ENCODE data around the gene HOXC9. TPM values are rescaled to one million over a fixed set of nuclear protein-coding genes. Genes with fewer than 3 reads are reported as not detected.

The HOXC9 gene
- total and polyA plus RNA-seq, 9 of the 15 experiments (the other 6 are each of a cell fraction or from before 2014, with no cell fraction given), result 1.1 to 10.5 (median 9.3) TPM

DNA sequence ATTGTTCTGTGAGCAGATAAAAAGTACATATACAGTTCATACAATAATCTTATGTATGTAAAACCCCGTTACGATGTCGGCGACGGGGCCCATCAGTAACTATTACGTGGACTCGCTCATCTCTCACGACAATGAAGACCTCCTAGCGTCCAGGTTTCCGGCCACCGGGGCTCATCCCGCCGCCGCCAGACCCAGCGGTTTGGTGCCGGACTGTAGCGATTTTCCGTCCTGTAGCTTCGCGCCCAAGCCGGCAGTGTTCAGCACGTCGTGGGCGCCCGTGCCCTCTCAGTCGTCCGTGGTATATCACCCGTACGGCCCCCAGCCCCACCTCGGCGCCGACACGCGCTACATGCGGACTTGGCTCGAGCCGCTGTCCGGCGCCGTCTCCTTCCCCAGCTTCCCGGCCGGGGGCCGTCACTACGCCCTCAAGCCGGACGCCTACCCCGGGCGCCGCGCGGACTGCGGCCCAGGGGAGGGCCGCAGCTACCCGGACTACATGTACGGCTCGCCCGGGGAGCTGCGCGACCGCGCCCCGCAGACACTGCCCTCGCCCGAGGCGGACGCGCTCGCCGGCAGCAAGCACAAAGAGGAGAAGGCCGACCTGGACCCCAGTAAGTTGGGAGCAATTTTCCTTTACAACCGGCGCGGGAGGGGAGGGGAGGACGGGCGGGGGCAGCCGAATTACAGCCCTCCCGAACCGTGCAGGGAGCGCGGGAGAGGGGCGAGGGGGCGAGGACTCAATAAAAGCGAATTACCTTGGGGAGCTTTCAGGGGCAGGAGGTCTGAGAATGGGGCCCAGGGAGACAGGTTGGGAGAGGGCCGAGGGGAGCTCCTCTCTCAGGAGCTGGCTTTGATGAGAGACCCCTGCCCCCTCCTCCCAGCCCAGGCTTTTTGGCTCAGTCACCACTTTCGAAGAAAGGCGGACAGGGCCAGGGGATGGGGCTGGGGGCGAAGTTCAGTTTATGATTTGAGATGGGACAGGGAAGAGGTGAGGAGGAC, at the start of gene HOXC9 (continued):
- peak; percentile 71; the same call in 1 of the 2 replicates for TF ChIP-seq NR4A1 (CRISPR knock-in tag; IDR thresholded peaks at IDR 0.05)
- TF ChIP-seq NR4A1 (tag; IDR thresholded peaks at IDR 0.05), result 0 out of 2 replicates have a peak, but pooled peaks have one; percentile 23
- TF ChIP-seq LARP7 (IDR thresholded peaks at IDR 0.05), result no peak
- TF ChIP-seq HMGN3 (IDR thresholded peaks at IDR 0.05; ENCODE audit: borderline replicate concordance, extremely low read depth, insufficient read length, low read depth, low read length), result peak; percentile 84
- TF ChIP-seq, protein P1, sequence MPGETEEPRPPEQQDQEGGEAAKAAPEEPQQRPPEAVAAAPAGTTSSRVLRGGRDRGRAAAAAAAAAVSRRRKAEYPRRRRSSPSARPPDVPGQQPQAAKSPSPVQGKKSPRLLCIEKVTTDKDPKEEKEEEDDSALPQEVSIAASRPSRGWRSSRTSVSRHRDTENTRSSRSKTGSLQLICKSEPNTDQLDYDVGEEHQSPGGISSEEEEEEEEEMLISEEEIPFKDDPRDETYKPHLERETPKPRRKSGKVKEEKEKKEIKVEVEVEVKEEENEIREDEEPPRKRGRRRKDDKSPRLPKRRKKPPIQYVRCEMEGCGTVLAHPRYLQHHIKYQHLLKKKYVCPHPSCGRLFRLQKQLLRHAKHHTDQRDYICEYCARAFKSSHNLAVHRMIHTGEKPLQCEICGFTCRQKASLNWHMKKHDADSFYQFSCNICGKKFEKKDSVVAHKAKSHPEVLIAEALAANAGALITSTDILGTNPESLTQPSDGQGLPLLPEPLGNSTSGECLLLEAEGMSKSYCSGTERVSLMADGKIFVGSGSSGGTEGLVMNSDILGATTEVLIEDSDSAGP (CRISPR knock-in tag; IDR thresholded peaks at IDR 0.05), result no peak
- TF ChIP-seq, protein P2, sequence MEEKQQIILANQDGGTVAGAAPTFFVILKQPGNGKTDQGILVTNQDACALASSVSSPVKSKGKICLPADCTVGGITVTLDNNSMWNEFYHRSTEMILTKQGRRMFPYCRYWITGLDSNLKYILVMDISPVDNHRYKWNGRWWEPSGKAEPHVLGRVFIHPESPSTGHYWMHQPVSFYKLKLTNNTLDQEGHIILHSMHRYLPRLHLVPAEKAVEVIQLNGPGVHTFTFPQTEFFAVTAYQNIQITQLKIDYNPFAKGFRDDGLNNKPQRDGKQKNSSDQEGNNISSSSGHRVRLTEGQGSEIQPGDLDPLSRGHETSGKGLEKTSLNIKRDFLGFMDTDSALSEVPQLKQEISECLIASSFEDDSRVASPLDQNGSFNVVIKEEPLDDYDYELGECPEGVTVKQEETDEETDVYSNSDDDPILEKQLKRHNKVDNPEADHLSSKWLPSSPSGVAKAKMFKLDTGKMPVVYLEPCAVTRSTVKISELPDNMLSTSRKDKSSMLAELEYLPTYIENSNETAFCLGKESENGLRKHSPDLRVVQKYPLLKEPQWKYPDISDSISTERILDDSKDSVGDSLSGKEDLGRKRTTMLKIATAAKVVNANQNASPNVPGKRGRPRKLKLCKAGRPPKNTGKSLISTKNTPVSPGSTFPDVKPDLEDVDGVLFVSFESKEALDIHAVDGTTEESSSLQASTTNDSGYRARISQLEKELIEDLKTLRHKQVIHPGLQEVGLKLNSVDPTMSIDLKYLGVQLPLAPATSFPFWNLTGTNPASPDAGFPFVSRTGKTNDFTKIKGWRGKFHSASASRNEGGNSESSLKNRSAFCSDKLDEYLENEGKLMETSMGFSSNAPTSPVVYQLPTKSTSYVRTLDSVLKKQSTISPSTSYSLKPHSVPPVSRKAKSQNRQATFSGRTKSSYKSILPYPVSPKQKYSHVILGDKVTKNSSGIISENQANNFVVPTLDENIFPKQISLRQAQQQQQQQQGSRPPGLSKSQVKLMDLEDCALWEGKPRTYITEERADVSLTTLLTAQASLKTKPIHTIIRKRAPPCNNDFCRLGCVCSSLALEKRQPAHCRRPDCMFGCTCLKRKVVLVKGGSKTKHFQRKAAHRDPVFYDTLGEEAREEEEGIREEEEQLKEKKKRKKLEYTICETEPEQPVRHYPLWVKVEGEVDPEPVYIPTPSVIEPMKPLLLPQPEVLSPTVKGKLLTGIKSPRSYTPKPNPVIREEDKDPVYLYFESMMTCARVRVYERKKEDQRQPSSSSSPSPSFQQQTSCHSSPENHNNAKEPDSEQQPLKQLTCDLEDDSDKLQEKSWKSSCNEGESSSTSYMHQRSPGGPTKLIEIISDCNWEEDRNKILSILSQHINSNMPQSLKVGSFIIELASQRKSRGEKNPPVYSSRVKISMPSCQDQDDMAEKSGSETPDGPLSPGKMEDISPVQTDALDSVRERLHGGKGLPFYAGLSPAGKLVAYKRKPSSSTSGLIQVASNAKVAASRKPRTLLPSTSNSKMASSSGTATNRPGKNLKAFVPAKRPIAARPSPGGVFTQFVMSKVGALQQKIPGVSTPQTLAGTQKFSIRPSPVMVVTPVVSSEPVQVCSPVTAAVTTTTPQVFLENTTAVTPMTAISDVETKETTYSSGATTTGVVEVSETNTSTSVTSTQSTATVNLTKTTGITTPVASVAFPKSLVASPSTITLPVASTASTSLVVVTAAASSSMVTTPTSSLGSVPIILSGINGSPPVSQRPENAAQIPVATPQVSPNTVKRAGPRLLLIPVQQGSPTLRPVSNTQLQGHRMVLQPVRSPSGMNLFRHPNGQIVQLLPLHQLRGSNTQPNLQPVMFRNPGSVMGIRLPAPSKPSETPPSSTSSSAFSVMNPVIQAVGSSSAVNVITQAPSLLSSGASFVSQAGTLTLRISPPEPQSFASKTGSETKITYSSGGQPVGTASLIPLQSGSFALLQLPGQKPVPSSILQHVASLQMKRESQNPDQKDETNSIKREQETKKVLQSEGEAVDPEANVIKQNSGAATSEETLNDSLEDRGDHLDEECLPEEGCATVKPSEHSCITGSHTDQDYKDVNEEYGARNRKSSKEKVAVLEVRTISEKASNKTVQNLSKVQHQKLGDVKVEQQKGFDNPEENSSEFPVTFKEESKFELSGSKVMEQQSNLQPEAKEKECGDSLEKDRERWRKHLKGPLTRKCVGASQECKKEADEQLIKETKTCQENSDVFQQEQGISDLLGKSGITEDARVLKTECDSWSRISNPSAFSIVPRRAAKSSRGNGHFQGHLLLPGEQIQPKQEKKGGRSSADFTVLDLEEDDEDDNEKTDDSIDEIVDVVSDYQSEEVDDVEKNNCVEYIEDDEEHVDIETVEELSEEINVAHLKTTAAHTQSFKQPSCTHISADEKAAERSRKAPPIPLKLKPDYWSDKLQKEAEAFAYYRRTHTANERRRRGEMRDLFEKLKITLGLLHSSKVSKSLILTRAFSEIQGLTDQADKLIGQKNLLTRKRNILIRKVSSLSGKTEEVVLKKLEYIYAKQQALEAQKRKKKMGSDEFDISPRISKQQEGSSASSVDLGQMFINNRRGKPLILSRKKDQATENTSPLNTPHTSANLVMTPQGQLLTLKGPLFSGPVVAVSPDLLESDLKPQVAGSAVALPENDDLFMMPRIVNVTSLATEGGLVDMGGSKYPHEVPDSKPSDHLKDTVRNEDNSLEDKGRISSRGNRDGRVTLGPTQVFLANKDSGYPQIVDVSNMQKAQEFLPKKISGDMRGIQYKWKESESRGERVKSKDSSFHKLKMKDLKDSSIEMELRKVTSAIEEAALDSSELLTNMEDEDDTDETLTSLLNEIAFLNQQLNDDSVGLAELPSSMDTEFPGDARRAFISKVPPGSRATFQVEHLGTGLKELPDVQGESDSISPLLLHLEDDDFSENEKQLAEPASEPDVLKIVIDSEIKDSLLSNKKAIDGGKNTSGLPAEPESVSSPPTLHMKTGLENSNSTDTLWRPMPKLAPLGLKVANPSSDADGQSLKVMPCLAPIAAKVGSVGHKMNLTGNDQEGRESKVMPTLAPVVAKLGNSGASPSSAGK (IDR thresholded peaks at IDR 0.05), result peak; percentile 92
- TF ChIP-seq, protein P3, sequence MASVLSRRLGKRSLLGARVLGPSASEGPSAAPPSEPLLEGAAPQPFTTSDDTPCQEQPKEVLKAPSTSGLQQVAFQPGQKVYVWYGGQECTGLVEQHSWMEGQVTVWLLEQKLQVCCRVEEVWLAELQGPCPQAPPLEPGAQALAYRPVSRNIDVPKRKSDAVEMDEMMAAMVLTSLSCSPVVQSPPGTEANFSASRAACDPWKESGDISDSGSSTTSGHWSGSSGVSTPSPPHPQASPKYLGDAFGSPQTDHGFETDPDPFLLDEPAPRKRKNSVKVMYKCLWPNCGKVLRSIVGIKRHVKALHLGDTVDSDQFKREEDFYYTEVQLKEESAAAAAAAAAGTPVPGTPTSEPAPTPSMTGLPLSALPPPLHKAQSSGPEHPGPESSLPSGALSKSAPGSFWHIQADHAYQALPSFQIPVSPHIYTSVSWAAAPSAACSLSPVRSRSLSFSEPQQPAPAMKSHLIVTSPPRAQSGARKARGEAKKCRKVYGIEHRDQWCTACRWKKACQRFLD (CRISPR knock-in tag; IDR thresholded peaks at IDR 0.05), result peak; percentile 65; the same call in 1 of the 2 replicates
- TF ChIP-seq GTF2A2 (tag; IDR thresholded peaks at IDR 0.05), result no peak
- TF ChIP-seq ERF (CRISPR knock-in tag; IDR thresholded peaks at IDR 0.05), result peak; percentile 42; the same call in 1 of the 2 replicates
- TF ChIP-seq CREM (IDR thresholded peaks at IDR 0.05; ENCODE audit: low read depth), result 0 out of 2 replicates have a peak, but pooled peaks have one; percentile 38
